Esophagus squamous epithelium (tissue), 5 donors: ENCODE results near the gene MTERF4. TPM values are rescaled to one million over a fixed set of nuclear protein-coding genes. Genes with fewer than 3 reads are reported as not detected.

Experiments
- DNase-seq: peaks from one replicate; lab custom pipeline; 2025; lab: John Stamatoyannopoulos, UW
- H3K27ac ChIP-seq, 4 donors: fragments of 200-600 bp; sonication (generic); one replicate each; pipeline ENCODE4 v1.5.1; 2016 to 2019; ENCODE audit warnings: mild to moderate bottlenecking in 1 of 4
- H3K27me3 ChIP-seq, 4 donors: fragments of 200-600 bp; sonication (generic); 1 replicate in 3 of 4; 2 replicates in 1 of 4; pipeline versions ENCODE4 v1.5.1 to v1.6.0; 2017 to 2021; ENCODE audit warnings: antibody characterized with exemption in 1 of 4
- H3K36me3 ChIP-seq, 3 donors: fragments of 200-600 bp; sonication (generic); one replicate each; pipeline ENCODE4 v1.5.1; 2016 to 2019
- H3K4me1 ChIP-seq, 3 donors: fragments of 200-600 bp; sonication (generic); one replicate each; pipeline ENCODE4 v1.5.1; 2017 to 2019
- H3K4me3 ChIP-seq, 4 donors: fragments of 200-600 bp; sonication (generic); 1 replicate in 3 of 4; 2 replicates in 1 of 4; pipeline ENCODE4 v1.5.1; 2016 to 2019; ENCODE audit warnings: mild to moderate bottlenecking in 2 of 4, moderate library complexity in 1 of 4
- H3K9me3 ChIP-seq, 3 donors: fragments of 200-600 bp; sonication (generic); one replicate each; pipeline ENCODE4 v1.5.1; 2016 to 2019
- POLR2A ChIP-seq, 4 donors: fragments of 450-650 bp; IDR thresholded peaks; one replicate each; pipeline ENCODE4 v1.6.1; 2017; ENCODE audit warnings: antibody characterized with exemption in 4 of 4, mild to moderate bottlenecking in 4 of 4, moderate library complexity in 3 of 4
- WGBS, 2 donors: methylation state at CpG; one replicate each; pipeline ENCODE4 v1.1.5; 2018; 5-methylcytosine and 5-hydroxymethylcytosine counted together
- intact Hi-C: fragments of 100-400 bp; cut with DNase I; formaldehyde crosslinking; loops from one replicate; pipeline ENCODE4 v1.15.0; 2022
- total RNA-seq, 4 donors: library from RNA; depleted of rRNA; stranded (reverse); fragments of >200 nt; gene quantifications; one replicate each; pipeline ENCODE4 v1.1.0, GENCODE V29; 2016
- TF ChIP-seq, protein P1 (sequence below), 6 experiments: fragments of 450-650 bp in 4 of 6; fragments of 200-600 bp in 2 of 6; sonication (generic) in 2 of 6; IDR thresholded peaks; one replicate each; pipeline ENCODE4 v1.5.1; 2016 to 2019; ENCODE audit warnings: antibody characterized with exemption in 6 of 6, mild to moderate bottlenecking in 4 of 6, moderate library complexity in 4 of 6
- donor health status: DM: yes; HTN: yes; CAD: no.

MTERF4 gene
- total RNA-seq, 4 donors from 2014 or later = 27.7 to 37.0 (median 35.4) TPM

DNA sequence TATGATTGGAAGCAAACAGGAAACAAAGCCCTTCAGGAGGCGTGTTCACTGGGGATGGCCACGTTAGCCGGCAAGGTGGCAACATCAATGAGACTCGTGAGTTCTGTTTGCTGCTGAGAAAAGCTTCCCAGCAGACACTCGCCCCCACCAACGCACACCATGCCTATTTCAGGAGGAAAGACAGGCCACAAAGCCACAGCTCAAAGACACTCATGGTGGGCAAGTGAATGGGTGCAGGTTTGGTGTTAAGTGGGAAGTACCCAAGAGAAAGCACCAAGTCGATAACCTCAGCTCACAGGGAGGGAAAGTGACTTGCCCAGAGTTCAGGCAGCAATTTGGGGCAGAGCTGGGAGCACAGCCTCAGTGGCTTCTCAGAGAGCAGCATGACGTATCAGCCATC, 10.5 kb upstream of the MTERF4 start:
- no peak overlapping the region for H3K4me3 ChIP-seq
- no peaks in the 10 kb centered on the region for H3K4me1 ChIP-seq
- no peaks in the 10 kb centered on the region for H3K27me3 ChIP-seq
- H3K9me3 ChIP-seq = no peaks in the 10 kb centered on the region
- H3K36me3 ChIP-seq = peaks cover 0 to 32% (median 0%) of the 10 kb centered on the region in 3 donors
- intact Hi-C loops = no loop called here
- no peak for TF ChIP-seq POLR2A (IDR thresholded peaks at IDR 0.05)
- TF ChIP-seq, protein P1, sequence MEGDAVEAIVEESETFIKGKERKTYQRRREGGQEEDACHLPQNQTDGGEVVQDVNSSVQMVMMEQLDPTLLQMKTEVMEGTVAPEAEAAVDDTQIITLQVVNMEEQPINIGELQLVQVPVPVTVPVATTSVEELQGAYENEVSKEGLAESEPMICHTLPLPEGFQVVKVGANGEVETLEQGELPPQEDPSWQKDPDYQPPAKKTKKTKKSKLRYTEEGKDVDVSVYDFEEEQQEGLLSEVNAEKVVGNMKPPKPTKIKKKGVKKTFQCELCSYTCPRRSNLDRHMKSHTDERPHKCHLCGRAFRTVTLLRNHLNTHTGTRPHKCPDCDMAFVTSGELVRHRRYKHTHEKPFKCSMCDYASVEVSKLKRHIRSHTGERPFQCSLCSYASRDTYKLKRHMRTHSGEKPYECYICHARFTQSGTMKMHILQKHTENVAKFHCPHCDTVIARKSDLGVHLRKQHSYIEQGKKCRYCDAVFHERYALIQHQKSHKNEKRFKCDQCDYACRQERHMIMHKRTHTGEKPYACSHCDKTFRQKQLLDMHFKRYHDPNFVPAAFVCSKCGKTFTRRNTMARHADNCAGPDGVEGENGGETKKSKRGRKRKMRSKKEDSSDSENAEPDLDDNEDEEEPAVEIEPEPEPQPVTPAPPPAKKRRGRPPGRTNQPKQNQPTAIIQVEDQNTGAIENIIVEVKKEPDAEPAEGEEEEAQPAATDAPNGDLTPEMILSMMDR (IDR thresholded peaks at IDR 0.05) = no peak
- no peak for DNase-seq
- 70 to 71% methylated on average over 7 to 8 of the region's 8 CpGs for WGBS, 2 donors
- no peak overlapping the region for H3K27ac ChIP-seq

DNA sequence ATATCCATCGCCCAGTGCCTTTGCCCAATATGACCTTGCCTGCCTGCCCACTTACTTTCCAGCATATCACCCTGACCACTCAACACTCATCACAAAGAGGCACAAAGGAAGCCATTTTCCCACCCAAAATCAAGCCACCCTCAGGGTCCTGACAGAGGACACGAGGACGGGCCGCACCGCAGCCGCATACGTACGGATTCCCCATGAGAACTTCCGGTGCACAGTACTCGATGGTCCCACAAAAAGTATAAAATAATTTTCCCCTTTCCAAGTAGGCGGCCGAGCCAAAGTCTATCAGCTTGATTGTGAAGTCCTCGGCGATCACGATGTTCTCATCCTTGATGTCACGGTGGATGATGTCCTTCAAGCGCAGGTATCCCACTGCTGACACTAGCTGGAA, 10.0 kb upstream of the MTERF4 start:
- Histone ChIP-seq H3K27me3 (no peaks in the 10 kb centered on the region), H3K36me3 (peaks cover 0 to 32% (median 0%) of the 10 kb centered on the region in 3 donors), H3K9me3 (no peaks in the 10 kb centered on the region), H3K27ac (no peak overlapping the region), H3K4me1 (no peaks in the 10 kb centered on the region), H3K4me3 (no peak overlapping the region)
- DNase-seq = no peak
- intact Hi-C loops = no loop called here
- TF ChIP-seq POLR2A (IDR thresholded peaks at IDR 0.05) = no peak
- TF ChIP-seq, protein P1 (IDR thresholded peaks at IDR 0.05) = no peak
- WGBS, 2 donors = 90 to 94% methylated on average over 17 of the region's 17 CpGs

DNA sequence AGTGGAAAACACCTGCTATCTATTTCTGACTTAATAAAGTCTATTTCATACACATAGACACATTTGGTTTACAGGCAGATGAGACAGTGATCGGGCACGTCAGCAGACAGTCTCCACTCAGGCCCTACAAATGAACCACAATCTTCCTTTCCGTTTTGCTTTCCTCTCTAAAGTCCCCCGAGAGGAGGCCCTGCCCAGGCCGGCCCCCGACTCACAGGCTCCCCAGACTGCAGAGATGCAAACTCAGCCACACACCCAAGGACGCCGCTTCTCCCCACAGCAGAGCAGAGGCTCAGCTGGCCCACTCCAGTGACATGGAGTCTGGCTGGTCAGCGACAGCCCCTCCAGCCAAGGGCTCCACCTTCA, 9.3 kb upstream of the MTERF4 start:
- Histone ChIP-seq H3K27me3 (no peaks in the 10 kb centered on the region), H3K36me3 (peaks cover 0 to 34% (median 0%) of the 10 kb centered on the region in 3 donors), H3K27ac (no peak overlapping the region), H3K4me1 (no peaks in the 10 kb centered on the region), H3K4me3 (no peak overlapping the region), H3K9me3 (no peaks in the 10 kb centered on the region)
- 82 to 92% methylated on average over 6 of the region's 9 CpGs for WGBS, 2 donors
- TF ChIP-seq, protein P1 (IDR thresholded peaks at IDR 0.05) = no peak
- no peak for TF ChIP-seq POLR2A (IDR thresholded peaks at IDR 0.05)
- no peak for DNase-seq
- intact Hi-C loops = no loop called here

DNA sequence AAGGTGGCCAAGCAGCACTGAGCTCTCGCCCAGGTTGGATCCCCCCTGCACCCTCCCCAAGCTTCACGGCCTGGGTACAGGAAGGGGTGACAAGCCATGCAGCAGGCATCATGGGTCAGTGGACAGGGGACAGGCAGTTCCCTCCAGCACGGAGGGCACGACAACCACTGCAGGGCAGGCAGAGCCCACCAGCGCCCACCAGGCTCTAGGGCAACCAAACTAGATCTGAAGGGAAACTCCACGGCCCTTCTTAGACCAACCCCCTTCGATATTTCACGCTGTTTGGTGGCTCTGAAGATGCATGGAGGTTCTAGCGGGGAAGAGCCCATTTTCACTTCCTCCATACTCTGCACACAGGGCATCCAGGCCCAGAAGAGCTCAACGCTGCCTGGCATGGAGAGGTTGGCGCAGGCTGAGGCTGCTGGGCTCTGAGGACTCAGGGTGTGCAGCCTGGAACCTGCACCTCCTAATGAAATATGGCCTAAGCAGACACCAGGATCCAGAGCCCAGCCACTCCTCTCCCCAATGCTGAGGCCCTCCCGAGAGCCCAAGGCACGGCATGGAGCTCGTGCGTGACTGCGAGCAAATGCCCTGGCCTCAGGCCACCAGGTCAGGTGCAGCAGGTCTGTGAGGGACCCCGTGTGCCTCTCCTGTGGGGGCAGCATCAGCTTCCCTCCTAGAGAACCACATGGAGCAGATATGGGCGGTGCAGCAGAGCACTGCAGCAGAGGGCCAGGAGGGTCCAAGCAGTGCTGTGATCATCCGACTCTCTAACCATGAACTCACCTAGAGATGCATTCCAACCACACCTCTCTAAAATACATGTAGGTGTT, 8.7 kb upstream of the MTERF4 start:
- Histone ChIP-seq H3K27me3 (no peaks in the 10 kb centered on the region), H3K36me3 (peaks cover 0 to 34% (median 0%) of the 10 kb centered on the region in 3 donors), H3K4me1 (no peaks in the 10 kb centered on the region), H3K27ac (peak overlapping the region in 2 of 4 donors; percentile 9 to 21), H3K4me3 (no peak overlapping the region), H3K9me3 (no peaks in the 10 kb centered on the region)
- intact Hi-C loops = no loop called here
- DNase-seq = no peak
- WGBS, 2 donors = 71 to 80% methylated on average over 8 to 11 of the region's 19 CpGs
- TF ChIP-seq, protein P1 (IDR thresholded peaks at IDR 0.05) = no peak
- no peak for TF ChIP-seq POLR2A (IDR thresholded peaks at IDR 0.05)

DNA sequence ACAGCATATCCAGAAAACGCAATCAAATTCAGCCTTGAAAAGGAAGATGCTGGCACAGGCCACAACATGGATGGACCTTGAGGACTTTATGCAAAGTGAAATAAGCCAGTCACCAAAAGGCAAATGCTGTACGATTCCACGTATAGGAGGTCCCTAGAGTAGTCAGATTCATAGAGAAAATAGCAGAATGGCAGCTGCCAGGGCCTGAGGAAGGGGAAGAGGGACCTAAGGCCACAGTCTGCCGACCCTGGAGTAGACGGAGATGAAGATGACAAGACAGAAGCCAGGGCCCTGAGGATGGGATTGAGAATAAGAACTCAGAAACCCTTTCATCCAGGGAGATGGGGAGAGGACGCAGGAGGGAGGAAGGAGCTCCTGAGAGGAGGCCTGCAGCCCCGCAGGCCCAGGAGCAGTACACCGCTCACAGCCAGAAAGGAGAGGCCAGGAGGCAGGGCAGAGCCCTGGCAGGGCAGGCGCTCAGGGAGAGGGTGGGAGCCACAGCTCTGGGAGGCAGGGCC, 8.1 kb upstream of the MTERF4 start:
- TF ChIP-seq, protein P1 (IDR thresholded peaks at IDR 0.05) = no peak
- no peak for TF ChIP-seq POLR2A (IDR thresholded peaks at IDR 0.05)
- Histone ChIP-seq H3K4me3 (no peak overlapping the region), H3K27ac (peak overlapping the region in 2 of 4 donors; percentile 9 to 21), H3K9me3 (no peaks in the 10 kb centered on the region), H3K4me1 (no peaks in the 10 kb centered on the region), H3K36me3 (peaks cover 0 to 30% (median 0%) of the 10 kb centered on the region in 3 donors), H3K27me3 (no peaks in the 10 kb centered on the region)
- 81 to 88% methylated on average over 9 of the region's 9 CpGs for WGBS, 2 donors
- intact Hi-C loops = no loop called here
- DNase-seq = no peak
